GM18499 (cell line): ENCODE results near the gene CDC42EP5.

Source experiments
- ATAC-seq: cut with Tn5 transposase; IDR thresholded peaks from one replicate; pipeline ENCODE4 v1.9.1; 2021; ENCODE audit warnings: moderate number of reproducible peaks; ENCODE audit not compliant: insufficient read depth, unreplicated experiment

CDC42EP5 gene

DNA sequence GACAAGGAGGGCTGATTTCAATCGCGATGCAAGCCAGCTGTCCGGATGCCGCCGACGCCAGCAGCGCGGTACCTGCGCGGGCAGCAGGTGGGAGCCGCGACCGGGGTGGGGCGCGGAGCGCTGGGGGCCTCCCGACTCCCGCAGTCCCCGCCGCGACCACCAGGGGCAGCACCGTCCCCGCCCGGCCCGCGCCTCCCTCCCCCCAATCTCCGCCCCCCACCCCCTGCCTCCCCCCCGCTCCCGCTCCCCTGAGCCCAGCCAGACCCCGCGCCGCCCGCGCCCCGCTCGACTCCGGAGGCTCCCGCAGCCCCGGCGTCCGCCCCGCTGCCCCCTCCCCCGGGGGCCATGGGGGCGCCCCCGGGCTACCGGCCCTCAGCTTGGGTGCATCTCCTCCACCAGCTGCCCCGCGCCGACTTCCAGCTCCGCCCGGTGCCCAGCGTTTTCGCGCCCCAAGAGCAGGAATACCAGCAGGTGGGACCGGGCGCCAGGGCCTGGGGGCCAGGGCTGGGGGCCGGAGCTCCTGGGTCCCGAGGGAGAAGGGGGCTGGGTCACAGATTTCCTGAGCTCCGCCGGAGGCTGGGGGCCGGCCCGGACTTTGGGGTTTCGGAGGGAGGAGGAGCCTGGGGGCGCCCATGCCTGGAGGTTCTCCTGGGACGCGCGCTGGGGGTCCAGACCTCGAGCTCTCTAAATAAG lies 57.7 kb downstream of the CDC42EP5 start, which contains the start of gene TTYH1:
Gene TTYH1, plus strand, starts transcription at position 257 of the 693 bp plus-strand sequence. Its CDS starts 89 bp downstream, at position 346.
- ATAC-seq = no peak
